Hepatocyte (in vitro differentiated cells): ENCODE measurements around the gene IL16.

Source experiments
- CTCF ChIP-seq: fragments of 200-600 bp; sonication (generic); IDR thresholded peaks from 2 replicates; pipeline ENCODE4 v1.5.1; 2016; ENCODE audit warnings: antibody characterized with exemption, mild to moderate bottlenecking; ENCODE audit not compliant: poor library complexity
- EZH2 ChIP-seq: fragments of 200-600 bp; sonication (generic); IDR thresholded peaks from 2 replicates; pipeline ENCODE4 v1.6.1; 2016; ENCODE audit warnings: antibody characterized with exemption, mild to moderate bottlenecking, borderline replicate concordance

GRCh38 chr15:81338170-81339007, 141.7 kb downstream of the IL16 start:
- TF ChIP-seq CTCF (no peak), EZH2 (no peak)
